ENCODE data around the gene IQCN. TPM values are rescaled to one million over a fixed set of nuclear protein-coding genes. Genes with fewer than 3 reads are reported as not detected.

IQCN gene
- total and polyA plus RNA-seq, 2 of the 4 experiments (the other 2 are of a cell fraction): 0.18 to 0.67 TPM

- no peak overlapping the region for H2BK20ac ChIP-seq (ENCODE audit: low read depth, low read length)
- no peak overlapping the region for H3K4ac ChIP-seq (ENCODE audit: low read depth, low read length)
- TF ChIP-seq FOS (IDR thresholded peaks at IDR 0.05; ENCODE audit: low read depth, low read length) (no peak), NFE2L2 (IDR thresholded peaks at IDR 0.05; ENCODE audit: low read depth, low read length) (no peak), CEBPB (IDR thresholded peaks at IDR 0.05; ENCODE audit: low read depth, low read length) (no peak), MXI1 (IDR thresholded peaks at IDR 0.05; ENCODE audit: borderline replicate concordance, low read depth, low read length) (no peak), BHLHE40 (IDR thresholded peaks at IDR 0.05; ENCODE audit: low read depth, low read length) (no peak), POLR2A (IDR thresholded peaks at IDR 0.05; ENCODE audit: low read depth, low read length) (no peak)
- TF ChIP-seq, protein P1, sequence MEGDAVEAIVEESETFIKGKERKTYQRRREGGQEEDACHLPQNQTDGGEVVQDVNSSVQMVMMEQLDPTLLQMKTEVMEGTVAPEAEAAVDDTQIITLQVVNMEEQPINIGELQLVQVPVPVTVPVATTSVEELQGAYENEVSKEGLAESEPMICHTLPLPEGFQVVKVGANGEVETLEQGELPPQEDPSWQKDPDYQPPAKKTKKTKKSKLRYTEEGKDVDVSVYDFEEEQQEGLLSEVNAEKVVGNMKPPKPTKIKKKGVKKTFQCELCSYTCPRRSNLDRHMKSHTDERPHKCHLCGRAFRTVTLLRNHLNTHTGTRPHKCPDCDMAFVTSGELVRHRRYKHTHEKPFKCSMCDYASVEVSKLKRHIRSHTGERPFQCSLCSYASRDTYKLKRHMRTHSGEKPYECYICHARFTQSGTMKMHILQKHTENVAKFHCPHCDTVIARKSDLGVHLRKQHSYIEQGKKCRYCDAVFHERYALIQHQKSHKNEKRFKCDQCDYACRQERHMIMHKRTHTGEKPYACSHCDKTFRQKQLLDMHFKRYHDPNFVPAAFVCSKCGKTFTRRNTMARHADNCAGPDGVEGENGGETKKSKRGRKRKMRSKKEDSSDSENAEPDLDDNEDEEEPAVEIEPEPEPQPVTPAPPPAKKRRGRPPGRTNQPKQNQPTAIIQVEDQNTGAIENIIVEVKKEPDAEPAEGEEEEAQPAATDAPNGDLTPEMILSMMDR (conservative IDR thresholded peaks at IDR 0.05; ENCODE audit: low read depth, low read length): no peak
- TF ChIP-seq, protein P2, sequence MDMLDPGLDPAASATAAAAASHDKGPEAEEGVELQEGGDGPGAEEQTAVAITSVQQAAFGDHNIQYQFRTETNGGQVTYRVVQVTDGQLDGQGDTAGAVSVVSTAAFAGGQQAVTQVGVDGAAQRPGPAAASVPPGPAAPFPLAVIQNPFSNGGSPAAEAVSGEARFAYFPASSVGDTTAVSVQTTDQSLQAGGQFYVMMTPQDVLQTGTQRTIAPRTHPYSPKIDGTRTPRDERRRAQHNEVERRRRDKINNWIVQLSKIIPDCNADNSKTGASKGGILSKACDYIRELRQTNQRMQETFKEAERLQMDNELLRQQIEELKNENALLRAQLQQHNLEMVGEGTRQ (IDR thresholded peaks at IDR 0.05; ENCODE audit: low read depth, low read length): no peak
- no peaks in the 10 kb centered on the region for H3K79me1 ChIP-seq (ENCODE audit: low read depth in 1 of 2, low read length in 2 of 2)
- H4K20me1 ChIP-seq (ENCODE audit: insufficient read depth, low read length): no peaks in the 10 kb centered on the region
- peaks cover 7% of the 10 kb centered on the region for H3K4me1 ChIP-seq (ENCODE audit: control insufficient read depth, insufficient read depth, low read length)
- H3K4me2 ChIP-seq (ENCODE audit: low read depth, low read length): no peak overlapping the region
- 84% methylated on average over 8 of the region's 25 CpGs; no CpG with 5 or more reads in 1 of the 2 experiments for WGBS, 2 experiments (ENCODE audit: extremely low coverage in 2 of 2, insufficient read length in 1 of 2)
- no peak overlapping the region for H3K56ac ChIP-seq (ENCODE audit: extremely low read depth, insufficient read depth, low read length)
- no peak overlapping the region for H4K8ac ChIP-seq (ENCODE audit: low read depth in 2 of 2, low read length in 2 of 2)
- no peaks in the 10 kb centered on the region for H3K9me3 ChIP-seq (ENCODE audit: control insufficient read depth, insufficient read depth, low read length)
- no peak overlapping the region for H4K5ac ChIP-seq (ENCODE audit: low read depth, low read length)
- peaks cover under 1% of the 10 kb centered on the region; the same call in 1 of the 2 replicates for H3K27me3 ChIP-seq (ENCODE audit: control insufficient read depth, insufficient read depth, low read length)
- no peak for ATAC-seq (ENCODE audit: low read depth)
- H2BK15ac ChIP-seq (ENCODE audit: low read depth, low read length): no peak overlapping the region
- no peak overlapping the region for H3K9ac ChIP-seq (ENCODE audit: low read depth, low read length)
- H3K27ac ChIP-seq (ENCODE audit: insufficient read depth, low read length): no peak overlapping the region
- H2AK9ac ChIP-seq (replicated peaks; ENCODE audit: low read depth, low read length, poor library complexity): no peak overlapping the region
- in situ Hi-C loops (cut with MboI; ENCODE audit: low sequenced_read_pairs) (no loop called here), intact Hi-C loops (cut with micrococcal nuclease) (no loop called here), dilution Hi-C loops (cut with HindIII; ENCODE audit: low sequenced_read_pairs, unreplicated experiment) (no loop called here)
- no peak overlapping the region for H2BK120ac ChIP-seq (ENCODE audit: low read depth, low read length)
- no peak overlapping the region for H2BK5ac ChIP-seq (ENCODE audit: low read depth, low read length, poor library complexity, severe bottlenecking)
- no peak overlapping the region for H3K14ac ChIP-seq (replicated peaks; ENCODE audit: low read depth, low read length)
- H3K9me1 ChIP-seq (ENCODE audit: insufficient read depth, low read length): peaks cover 5% of the 10 kb centered on the region; the same call in 1 of the 2 replicates
- CTCF ChIA-PET: no interaction called here
- no peak overlapping the region for H2AFZ ChIP-seq (replicated peaks; ENCODE audit: low read length, poor library complexity)
- no peaks in the 10 kb centered on the region for H3K36me3 ChIP-seq (ENCODE audit: control insufficient read depth, insufficient read depth, low read length)
- DNase-seq: no peak
- no TSS peak for BruUV-seq (replicated peaks)
- H2AK5ac ChIP-seq (ENCODE audit: low read depth, low read length): no peak overlapping the region
- H4K91ac ChIP-seq (ENCODE audit: insufficient read depth, low read depth, low read length): no peak overlapping the region
- no peak overlapping the region for H3K4me3 ChIP-seq (ENCODE audit: insufficient read depth, low read depth, low read length)
- POLR2A ChIA-PET (ENCODE audit: unreplicated experiment): interaction anchor here (0.6 kb wide), 1 partner anchor 1130 kb away, joined by 3 read pairs; no protein-coding TSS in a partner anchor
- no peak overlapping the region for H3K23ac ChIP-seq (ENCODE audit: low read depth, low read length)
- H3K18ac ChIP-seq (ENCODE audit: low read depth, low read length): no peak overlapping the region
Measured at GRCh38 chr19:18221815-18222725, 52.2 kb downstream of the IQCN start.

Data from IMR-90 (cell line).